Non-pigmented ciliary epithelial cell (primary cell): ENCODE results near the gene RAPGEF1.

ENCODE experiments used
- DNase-seq: peaks from one replicate; pipeline ENCODE4 v3.0.0-alpha.2; 2010; ENCODE audit warnings: low read depth

Gene RAPGEF1

DNA sequence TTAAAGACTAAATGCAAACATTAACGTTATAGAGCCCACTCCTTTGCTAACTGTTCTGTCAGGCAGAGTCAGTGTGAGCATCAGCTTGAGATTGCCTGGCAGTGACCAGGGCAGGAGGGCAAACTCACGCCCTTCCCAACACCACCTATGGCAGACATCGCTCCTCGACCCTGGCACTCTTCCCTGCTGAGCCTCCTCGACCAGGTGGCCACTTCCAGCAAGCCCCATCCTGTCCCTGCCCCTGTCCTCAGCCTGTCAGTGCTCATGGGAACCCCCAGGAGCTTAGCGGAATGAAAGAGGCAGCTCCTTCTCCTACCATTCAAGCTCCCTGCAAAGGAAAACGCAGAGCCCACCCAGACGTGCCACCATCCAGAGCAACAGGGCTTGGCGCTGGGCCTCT, 152.5 kb downstream of the RAPGEF1 start:
- no peak for DNase-seq

DNA sequence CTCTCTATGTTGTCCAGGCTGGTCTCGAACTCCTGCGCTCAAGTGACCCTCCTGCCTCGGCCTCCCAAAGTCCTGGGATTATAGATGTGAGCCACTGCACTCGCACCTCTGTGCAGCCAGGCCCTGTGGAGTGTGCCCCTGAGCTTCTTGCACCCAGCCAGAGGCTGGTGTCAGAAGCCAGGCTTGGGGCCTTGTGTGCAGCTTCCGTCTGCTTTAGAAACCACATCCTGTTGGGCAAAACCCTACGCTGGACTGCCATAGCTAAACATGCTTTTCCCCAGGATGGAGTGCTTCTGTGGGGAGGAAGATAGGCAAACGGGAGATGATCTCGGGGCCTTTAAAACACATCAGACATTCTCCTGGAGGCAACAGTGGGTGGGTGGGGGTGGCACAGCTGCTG, 154.5 kb downstream of the RAPGEF1 start:
- DNase-seq = no peak

DNA sequence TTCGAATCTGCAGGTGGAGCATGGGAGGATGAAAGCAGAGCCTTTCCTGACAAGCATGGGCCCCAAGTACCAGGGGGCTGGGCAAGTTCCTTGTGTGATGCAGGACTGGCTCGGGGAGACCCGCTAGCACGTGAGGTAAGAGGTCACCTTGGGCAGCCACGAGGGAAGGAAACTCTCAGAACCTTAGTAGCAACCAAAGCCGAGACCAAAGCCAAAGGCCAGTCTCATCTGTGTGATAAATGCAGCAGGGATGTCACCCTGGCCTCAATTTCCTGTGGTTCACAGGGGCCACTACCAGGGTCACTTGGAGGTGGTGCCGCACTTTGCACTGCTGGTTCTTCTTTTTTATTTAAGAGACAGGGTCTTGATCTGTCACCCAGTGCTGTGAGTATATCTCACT, 155.0 kb downstream of the RAPGEF1 start:
- no peak for DNase-seq

- DNase-seq = no peak
These were observed 155.9 kb downstream of the RAPGEF1 start for GRCh38 chr9:131583836-131584555.

GRCh38 chr9:131583337-131583645, 156.6 kb downstream of the RAPGEF1 start:
- DNase-seq = no peak

- no peak for DNase-seq
These were observed 157.2 kb downstream of the RAPGEF1 start for GRCh38 chr9:131582466-131583336.

- no peak for DNase-seq
These were observed 157.8 kb downstream of the RAPGEF1 start for GRCh38 chr9:131582056-131582455.

- DNase-seq = no peak
These were observed 159.5 kb downstream of the RAPGEF1 start for GRCh38 chr9:131580358-131580757.

DNA sequence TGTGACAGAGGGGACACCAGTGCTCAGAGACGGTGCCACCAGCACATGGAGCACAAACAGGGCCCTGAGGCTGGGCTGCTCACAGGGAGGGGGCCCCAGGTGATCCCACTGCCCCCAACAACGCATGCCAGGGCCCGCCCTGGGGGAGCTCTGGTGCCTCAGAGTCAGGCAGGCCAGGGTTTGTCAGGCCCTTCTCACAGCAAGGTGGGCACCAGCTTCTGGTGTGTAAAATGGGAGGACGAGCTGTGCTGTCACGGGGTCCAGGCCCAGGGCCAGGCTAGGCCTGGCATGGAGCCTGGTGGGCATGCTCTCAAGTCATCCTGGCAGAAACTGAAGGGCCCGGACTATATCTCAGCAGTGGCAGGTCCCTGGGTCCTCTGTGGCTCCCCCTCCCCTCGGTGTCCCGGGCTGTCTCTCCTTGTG, 160.1 kb downstream of the RAPGEF1 start:
- DNase-seq = no peak

DNA sequence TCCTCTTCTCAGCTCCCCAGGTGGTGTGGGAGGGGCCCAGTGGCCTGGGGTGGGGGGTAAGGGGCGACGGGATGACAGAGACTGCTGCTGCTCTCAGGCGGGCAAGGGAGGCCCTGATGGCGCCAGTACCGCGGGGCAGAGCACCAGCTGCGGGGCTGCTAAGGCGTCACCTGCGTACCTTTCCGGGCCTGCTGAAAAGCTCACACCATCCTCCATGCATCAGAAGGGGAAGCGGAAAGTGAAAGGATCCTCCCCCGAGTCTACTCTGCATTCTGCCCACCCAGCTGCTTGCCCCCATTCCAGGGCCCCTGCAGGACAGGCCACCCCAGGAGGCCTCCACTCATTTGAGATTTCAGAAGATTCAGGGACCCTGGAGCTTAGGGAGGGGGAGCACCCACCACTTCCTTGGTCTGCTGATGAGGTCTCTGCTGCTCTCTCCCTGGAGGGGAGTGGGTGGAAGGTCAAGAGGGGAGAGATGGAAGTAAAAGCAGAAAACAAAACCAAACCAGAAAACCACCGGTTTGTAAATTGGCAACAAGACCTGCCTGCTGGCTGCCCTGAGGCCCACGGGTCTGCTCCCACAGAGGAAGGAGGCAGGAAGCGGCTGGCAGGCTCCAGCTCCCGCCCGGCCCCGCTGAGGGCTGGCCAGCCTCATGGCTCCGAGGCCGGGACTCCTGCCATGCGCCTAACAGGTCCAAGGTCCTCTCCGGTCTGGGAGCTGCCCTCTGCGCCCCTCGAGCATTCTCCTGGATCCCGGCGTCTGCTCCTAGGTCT, 161.0 kb downstream of the RAPGEF1 start:
- DNase-seq = no peak

- DNase-seq = no peak
These were observed 161.9 kb downstream of the RAPGEF1 start for GRCh38 chr9:131578021-131578420.

GRCh38 chr9:131577005-131578000, 162.6 kb downstream of the RAPGEF1 start:
- no peak for DNase-seq

- no peak for DNase-seq
These were observed 163.7 kb downstream of the RAPGEF1 start for GRCh38 chr9:131575946-131576853.

DNA sequence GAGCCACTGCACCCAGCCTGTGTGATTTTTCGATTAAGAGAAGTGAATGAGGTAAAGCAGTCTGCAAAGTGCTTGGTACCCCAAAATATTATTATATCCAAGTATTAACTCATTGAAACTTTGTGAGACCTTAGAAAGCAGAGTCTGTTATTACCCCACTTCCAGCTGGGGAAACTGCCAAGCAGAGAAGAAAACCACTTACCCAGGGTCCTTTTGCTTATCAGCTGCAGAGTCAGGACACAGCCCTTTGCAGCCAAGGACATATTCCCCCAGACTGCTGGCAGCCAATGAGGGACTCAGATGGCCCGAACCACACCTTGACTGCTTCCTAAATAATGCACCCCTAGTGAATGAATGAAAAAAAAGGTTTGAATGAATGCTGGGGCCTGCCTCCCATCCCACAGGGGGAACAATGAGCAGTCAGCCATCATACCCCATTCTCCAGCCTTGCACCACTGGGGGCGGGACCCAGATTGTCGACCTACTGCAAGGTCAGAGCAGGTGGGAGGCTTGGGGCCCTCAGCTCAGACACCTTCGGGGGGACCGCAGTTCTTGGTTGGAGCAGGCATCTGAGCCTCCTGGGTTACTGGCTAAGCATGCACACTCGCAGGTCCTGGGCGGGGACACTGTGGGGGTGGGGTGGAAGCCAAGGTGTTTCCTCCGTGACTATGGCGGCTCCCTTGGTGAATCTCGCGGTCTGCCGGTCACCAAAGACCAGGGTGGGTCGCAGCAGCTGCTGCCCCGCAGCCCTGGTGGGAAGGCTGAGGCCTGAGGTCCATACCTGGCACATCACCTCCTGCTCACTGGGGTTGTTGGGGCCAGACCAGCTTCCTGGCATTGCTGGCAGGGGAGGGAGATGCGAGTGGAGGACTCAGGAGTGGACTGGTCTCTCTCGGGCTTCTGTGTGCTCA, 164.9 kb downstream of the RAPGEF1 start:
- no peak for DNase-seq

- DNase-seq = no peak
These were observed 172.0 kb downstream of the RAPGEF1 start for GRCh38 chr9:131567910-131568309.

DNA sequence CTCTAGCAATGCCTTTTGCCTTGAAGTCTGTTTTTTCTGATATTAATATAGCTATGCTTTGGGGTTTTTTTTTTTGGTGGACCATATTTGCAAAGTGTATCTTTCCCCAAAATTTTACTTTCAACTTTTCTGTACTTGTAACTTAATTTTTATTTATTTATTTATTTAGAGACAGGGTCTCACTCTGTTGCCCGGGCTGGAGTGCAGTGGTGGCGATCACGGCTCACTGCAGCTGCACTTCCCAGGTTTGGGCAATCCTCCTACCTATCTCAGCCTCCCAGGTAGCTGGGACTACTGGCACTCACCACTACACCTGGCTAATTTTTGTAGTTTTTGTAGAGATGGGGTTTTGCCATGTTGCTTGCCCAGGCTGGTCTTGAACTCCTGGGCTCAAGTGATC, 173.7 kb downstream of the RAPGEF1 start:
- DNase-seq = no peak

DNA sequence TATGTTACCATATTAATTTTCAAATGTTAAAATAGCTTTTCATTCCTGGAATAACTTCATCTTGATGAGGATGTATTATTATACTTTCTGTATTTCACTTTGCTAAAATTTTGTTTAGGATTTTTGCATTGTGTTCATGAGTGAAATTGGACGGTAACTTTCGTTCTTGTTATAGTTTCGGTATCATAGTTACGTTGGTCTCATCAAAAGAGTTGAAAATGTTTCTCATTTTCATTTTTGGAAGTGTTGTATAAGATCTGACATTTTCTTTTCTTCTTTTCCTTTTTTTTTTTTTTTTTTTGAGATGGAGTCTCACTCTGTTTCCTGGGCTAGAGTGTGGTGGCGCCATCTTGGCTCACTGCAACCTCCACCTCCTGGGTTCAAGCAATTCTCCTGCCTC, 174.5 kb downstream of the RAPGEF1 start:
- no peak for DNase-seq

GRCh38 chr9:131562032-131562959, 177.6 kb downstream of the RAPGEF1 start:
- no peak for DNase-seq
